ES-I3 (cell line): Measurements from ENCODE around the gene WNK2.
"Not testable (repeated sequence)": the region's sequence is repeated elsewhere in the genome, so short reads cannot be mapped to it uniquely, and the experiment has no call there.

Experiments
- H3K36me3 ChIP-seq: 2 replicates; pipeline ENCODE4 v1.6.1; 2013; ENCODE audit warnings: mild to moderate bottlenecking, low read length, control low read depth, moderate library complexity; ENCODE audit not compliant: insufficient read depth
- H3K4me1 ChIP-seq: 2 replicates; pipeline ENCODE4 v1.6.1; 2013; ENCODE audit warnings: mild to moderate bottlenecking, control low read depth, low read length; ENCODE audit not compliant: insufficient read depth
- H3K9ac ChIP-seq: 2 replicates; pipeline ENCODE4 v1.6.1; 2013; ENCODE audit warnings: low read depth, mild to moderate bottlenecking, low read length, moderate library complexity
- H3K9me3 ChIP-seq: 2 replicates; pipeline ENCODE4 v1.6.1; 2013; ENCODE audit warnings: mild to moderate bottlenecking, low read length, moderate library complexity; ENCODE audit not compliant: control insufficient read depth, insufficient read depth

The WNK2 gene

GRCh38 chr9:93366119-93366447, 182.1 kb downstream of the WNK2 start:
- peaks cover 16% of the 10 kb centered on the region for H3K36me3 ChIP-seq
- H3K4me1 ChIP-seq, result no peaks in the 10 kb centered on the region
- peaks cover 13% of the 10 kb centered on the region for H3K9me3 ChIP-seq
- H3K9ac ChIP-seq, result peak overlapping the region; percentile 28; the same call in 1 of the 2 replicates

- H3K4me1 ChIP-seq, H3K9ac ChIP-seq: not testable (repeated sequence)
- Histone ChIP-seq H3K36me3 (peaks cover 16% of the 10 kb centered on the region), H3K9me3 (peaks cover 11% of the 10 kb centered on the region)
Observed at GRCh38 chr9:93366486-93366885, 182.5 kb downstream of the WNK2 start.

- Histone ChIP-seq H3K36me3 (peaks cover 7% of the 10 kb centered on the region), H3K4me1 (no peaks in the 10 kb centered on the region), H3K9ac (no peak overlapping the region), H3K9me3 (peaks cover 4% of the 10 kb centered on the region; the same call in 1 of the 2 replicates)
Observed at GRCh38 chr9:93368437-93368836, 184.5 kb downstream of the WNK2 start.

GRCh38 chr9:93369686-93370085, 185.7 kb downstream of the WNK2 start:
- H3K9me3 ChIP-seq, result no peaks in the 10 kb centered on the region
- no peaks in the 10 kb centered on the region for H3K4me1 ChIP-seq
- no peaks in the 10 kb centered on the region for H3K36me3 ChIP-seq
- no peak overlapping the region for H3K9ac ChIP-seq
